HG03280 (cell line): Measurements from ENCODE around the gene PRAC2.
A peak's percentile ranks its signal among the peaks of the same experiment; 100 is the strongest.
"Not testable (repeated sequence)": the region's sequence is repeated elsewhere in the genome, so short reads cannot be mapped to it uniquely, and the experiment has no call there.

Source experiments
- ATAC-seq: cut with Tn5 transposase; IDR thresholded peaks from one replicate; pipeline ENCODE4 v1.9.1; 2021; ENCODE audit warnings: mild to moderate bottlenecking, moderate library complexity; ENCODE audit not compliant: unreplicated experiment

PRAC2 gene

DNA sequence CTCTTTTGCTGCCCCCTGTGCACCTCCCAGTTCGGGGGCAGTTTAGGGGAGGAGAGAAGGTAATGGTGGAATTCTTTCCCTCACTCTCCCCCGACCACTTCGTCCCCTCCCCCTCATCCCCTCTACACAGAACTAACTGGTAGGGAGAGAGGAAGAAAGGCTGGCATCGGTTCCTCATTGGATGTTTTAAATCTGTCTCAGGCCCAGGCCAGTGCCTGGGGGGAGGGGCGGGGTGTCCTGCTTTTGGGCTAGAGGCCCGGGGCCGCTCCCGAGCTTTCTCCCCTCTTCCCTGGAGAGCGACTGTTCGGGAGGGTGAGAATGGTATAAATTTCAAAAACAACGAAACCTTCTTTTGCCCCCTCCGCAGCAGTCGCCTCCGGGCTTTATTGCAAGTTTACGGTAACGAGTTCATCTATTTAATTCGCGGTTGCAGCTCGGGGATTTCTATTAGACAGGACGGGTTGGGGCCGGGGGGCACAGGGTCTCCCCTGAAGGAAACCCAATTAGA is at the start of gene PRAC2:
Gene PRAC2 (plus strand): TSS at position 271 of the 508 bp plus-strand sequence. CDS start 1,226 bp downstream, outside the sequence.
- no peak for ATAC-seq

GRCh38 chr17:48676963-48677558 is 45.9 kb upstream of the PRAC2 start:
- ATAC-seq: no peak

DNA sequence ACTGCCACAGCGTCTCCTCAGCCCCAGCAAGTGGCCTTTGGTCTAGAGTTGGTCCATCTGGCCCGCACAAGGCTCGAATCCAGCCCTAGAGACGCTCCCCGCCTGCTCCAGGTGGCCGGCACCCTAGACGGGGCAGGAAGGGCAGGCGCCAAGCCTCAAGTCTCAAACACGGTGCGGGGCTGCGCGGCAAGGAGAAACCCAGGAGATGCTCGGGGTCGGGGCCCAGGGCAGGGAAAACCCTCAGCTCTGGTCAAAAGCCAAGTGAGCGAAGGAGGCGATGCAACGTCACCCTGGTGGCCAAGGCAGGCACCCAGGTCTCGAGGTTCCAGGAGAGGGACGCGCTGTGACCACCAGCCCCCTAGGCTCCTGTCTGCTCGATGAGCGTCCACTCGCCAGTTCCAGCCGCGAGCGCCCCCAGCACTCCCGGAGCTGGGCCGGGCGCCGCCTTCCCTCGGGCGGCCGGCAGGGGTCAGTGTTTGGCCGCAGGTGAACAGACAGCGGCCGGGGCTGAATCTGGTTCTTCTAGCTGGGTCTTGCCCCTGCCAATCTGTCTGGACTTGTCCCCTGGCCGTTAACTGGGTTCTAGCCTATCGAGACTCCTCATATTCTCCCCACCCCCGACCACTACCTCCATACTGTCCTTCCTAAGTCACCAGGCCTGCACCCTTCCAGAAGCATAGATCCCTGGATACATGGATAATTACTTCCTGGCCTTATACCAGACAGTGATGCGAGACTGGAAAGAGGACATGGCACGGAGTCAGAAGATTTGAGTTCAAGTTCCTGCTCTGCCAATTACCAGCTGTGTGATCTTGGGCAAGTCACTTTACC is 44.6 kb upstream of the PRAC2 start:
- ATAC-seq: peak; percentile 80

GRCh38 chr17:48679385-48680096 is 43.4 kb upstream of the PRAC2 start:
- ATAC-seq: no peak

GRCh38 chr17:48681609-48682008 is 41.4 kb upstream of the PRAC2 start:
- ATAC-seq: no peak

DNA sequence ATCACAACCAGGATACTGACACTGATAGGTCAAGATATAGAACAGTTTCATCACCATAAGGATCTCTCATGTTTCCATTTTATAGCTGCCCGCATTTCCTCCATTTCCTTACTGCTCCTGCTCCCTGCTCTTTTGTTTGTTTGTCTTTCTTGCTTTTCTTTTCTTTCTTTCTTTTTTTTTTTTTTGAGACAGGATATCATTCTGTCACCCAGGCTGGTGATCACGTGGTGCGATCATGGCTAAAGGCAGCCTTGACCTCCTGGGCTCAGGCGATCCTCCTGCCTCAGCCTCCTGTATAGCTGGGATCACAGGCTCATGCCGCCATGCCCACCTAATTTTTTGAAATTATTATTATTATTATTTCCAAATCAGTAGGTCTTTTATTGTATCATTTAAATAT is 32.3 kb upstream of the PRAC2 start:
- ATAC-seq: no peak

DNA sequence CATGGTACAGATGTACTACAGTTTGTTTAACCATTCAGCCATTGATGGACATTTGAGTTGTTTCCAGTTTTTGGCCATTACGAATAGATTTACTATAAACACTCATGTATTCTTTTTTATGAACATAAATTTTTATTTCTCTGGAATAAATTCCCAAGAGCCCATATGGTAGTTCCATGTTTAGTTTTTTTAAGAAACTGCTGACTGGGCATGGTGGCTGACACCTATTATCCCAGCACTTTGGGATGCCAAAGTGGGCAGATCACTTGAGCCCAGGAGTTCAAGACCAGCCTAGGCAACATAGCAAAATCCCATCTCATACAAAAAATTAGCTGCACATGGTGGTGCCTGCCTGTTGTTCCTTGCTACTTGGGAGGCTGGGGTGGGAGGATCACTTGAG is 30.9 kb upstream of the PRAC2 start:
- ATAC-seq: no peak

- ATAC-seq: no peak
Observed at GRCh38 chr17:48693178-48693577, 29.8 kb upstream of the PRAC2 start.

GRCh38 chr17:48701864-48702532 is 21.0 kb upstream of the PRAC2 start:
- no peak for ATAC-seq

GRCh38 chr17:48704361-48705248 is 18.4 kb upstream of the PRAC2 start:
- no peak for ATAC-seq

GRCh38 chr17:48711128-48711527 is 11.9 kb upstream of the PRAC2 start:
- no peak for ATAC-seq

DNA sequence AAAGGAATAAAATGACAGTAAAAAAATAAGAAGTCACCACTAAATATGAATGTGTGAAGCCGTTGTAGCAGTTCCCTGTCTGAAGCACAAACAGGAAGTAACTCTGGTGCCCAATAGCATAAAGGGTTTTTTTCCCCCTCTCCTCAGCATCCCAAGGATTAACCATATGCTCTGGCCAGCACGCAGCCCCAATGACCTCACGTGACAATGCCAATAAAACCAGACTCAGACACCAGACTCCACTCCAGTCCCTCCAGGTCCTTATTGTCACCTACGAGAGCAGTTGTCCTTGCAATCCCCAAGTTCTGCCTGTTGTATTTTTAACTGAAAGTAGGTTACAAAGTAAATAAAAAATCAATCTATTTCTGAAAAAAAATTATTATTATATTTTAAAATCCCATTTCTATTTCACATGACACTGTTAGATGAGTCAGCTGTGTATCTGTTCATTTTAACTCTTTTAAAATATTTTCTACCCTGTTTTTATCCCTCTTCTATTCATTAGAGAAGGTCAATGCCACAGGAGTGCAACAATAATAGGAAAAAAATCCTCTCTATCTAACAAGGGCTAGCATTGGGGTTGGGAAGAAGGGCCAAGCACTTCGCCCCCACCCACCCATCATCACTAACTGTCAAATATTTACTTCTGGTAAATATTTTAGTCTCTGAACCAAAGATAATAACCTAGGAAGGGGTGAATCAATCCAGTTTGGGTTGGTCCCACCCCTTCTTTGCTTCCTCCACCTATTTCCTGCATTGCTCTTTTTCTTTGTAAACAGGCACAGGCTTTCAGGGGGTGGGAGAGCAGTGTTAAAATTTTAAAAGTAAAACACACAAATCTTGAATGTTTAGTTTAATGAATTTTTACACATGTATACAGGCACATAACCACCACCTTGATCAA is 7.2 kb upstream of the PRAC2 start:
- ATAC-seq: no peak

DNA sequence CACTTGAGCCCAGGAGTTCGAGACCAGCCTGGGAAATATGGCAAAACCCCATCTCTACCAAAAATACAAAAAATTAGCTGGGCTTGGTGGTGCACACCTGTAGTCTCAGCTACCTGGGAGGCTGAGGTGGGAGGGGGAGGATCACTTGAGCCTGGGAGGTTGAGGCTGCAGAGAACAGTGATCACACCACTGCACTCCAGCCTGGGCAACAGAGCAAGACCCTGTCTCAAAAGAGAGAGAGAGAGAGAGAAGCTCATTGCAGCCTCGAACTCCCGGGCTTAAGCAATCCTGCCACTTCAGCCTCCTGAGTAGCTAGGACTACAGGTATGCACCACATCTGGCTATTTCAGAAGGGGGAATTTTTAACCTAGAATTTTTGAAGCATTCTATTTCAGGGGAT is 6.4 kb upstream of the PRAC2 start:
- ATAC-seq: not testable (repeated sequence)

DNA sequence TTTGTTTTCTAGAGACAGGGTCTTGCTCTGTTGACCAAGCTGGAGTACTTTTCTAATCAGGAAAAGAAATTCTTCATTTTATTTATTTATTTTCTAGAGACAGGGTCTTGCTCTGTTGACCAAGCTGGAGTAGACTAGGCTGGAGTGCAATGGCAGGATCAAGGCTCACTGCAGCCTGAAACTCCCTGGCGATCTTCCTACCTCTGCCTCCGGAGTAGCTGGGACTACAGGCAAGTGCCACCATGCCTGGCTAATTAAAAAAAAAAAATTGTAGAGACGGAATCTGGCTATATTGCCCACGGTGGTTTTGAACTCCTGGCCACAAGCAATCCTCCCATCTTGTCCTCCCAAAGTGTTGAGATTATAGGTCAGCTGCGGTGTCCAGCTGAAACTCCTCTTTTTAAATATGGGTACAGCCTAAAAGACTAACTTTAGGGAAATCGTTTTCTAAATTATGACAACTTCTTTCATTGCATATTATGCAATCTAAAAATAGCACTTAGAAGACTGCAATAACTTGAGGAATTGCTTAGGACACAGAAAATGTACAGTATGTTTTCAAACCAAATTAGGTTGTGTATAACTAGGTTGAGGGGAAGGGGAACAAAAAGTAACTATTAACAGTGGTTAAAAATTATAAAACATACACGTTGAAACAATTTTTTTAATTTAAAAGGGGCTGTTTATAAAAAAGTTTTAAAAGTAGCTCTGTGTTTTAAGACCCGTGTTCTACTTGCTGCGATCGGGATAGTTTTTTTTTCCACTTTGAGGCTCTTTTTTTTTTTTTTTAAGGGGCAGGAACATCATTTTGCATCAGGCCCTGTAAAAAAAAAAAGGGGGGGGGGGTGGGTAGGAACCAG is 5.4 kb upstream of the PRAC2 start:
- ATAC-seq: no peak

DNA sequence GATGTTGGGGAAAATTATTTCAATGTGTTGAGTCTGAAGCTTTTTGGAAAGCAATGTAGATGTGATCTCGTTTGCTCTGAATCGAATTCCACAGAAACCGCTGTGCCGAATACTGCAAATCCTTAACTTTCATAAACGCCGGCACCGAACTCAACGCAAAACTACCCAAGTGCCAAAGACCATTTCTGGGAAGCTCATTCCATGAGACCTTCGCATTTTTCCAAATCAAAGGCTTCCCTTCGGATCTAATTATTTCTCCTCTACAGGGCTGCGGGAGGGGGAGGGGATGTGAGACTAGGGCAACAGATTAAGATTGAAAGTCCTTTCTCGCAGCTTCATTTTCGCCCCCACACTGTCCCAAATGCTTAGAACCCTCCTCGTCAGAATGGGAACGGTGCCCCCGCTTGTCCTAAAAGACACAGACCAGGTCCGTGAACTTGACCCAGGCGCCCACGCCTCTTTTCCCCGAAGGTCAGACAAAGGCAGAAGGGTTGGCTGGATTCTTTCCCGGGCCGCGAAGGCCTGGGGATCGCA is 4.7 kb upstream of the PRAC2 start:
- ATAC-seq: no peak

DNA sequence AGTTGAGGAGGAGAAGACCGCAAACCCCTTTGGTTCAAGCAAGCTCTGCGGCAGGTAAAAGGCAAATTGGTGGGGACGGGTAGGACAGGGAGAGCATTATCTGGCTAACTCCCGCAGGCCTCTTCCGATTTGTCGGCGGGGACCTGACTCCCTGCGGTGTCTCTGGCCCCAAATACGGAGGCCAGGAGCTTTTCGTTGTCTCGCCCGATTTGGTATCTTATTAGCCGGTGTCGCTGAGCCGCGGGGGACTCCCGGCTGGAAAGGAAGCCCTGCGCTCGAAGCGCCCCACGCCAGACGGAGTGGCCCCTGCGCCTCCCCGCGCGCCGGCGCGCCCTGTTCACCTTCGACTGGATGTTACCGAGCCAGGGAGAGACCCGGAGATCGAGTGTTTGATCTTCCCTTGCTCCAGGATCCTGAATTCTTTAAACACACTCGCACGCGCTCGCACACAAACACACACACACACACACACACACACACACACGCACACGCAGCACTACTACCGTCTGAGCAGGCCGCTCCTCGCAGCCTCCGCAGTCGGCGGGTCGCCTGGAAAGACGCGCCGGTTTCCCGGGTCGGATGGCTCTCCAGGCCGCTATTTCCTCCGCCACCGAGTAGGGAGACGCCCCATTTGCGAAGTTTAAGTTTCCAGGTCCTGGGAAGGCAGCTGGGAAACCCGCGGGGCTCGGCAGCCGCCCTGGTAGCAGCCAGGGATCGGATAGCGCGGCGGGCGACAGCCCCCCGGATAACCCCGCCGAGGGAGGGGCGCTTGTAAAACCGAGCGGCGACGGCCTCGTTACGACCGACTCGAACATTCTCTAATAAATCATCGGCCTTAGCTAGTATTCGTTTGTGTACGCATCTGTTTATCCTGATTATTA is 4.0 kb upstream of the PRAC2 start:
- no peak for ATAC-seq
